ENCODE data around the gene RYR2. TPM values are rescaled to one million over a fixed set of nuclear protein-coding genes. Genes with fewer than 3 reads are reported as not detected.

The RYR2 gene
- total RNA-seq, 4 donors from 2014 or later = 0.53 to 1.2 (median 0.57) TPM

DNA sequence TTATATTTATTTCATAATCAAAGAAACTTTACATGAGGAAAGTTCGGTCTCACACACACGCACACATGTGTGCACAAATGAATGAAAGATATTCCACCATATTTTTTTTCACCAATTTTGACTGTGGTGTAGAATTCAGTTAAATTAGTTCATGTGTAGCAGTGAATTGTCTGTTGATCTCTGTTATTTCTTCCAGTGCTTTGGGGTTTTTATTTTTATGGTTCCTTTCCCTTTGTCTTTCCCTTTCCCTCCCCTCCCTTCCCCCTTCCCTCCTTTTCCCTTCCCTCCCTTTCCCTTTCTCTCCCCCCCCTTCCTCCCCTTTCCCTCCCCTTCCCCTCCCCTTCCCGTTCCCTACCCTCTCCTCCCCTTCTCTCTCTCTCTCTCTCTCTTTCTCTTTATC, 8.9 kb downstream of the RYR2 start:
- H3K4me1 ChIP-seq = no peaks in the 10 kb centered on the region
- no peaks in the 10 kb centered on the region for H3K36me3 ChIP-seq
- no peak overlapping the region for H3K4me3 ChIP-seq
- TF ChIP-seq POLR2AphosphoS5 (IDR thresholded peaks at IDR 0.05) = no peak
- no peak for TF ChIP-seq EP300 (IDR thresholded peaks at IDR 0.05)
- no peak for TF ChIP-seq POLR2A (IDR thresholded peaks at IDR 0.05)
- TF ChIP-seq, protein P1, sequence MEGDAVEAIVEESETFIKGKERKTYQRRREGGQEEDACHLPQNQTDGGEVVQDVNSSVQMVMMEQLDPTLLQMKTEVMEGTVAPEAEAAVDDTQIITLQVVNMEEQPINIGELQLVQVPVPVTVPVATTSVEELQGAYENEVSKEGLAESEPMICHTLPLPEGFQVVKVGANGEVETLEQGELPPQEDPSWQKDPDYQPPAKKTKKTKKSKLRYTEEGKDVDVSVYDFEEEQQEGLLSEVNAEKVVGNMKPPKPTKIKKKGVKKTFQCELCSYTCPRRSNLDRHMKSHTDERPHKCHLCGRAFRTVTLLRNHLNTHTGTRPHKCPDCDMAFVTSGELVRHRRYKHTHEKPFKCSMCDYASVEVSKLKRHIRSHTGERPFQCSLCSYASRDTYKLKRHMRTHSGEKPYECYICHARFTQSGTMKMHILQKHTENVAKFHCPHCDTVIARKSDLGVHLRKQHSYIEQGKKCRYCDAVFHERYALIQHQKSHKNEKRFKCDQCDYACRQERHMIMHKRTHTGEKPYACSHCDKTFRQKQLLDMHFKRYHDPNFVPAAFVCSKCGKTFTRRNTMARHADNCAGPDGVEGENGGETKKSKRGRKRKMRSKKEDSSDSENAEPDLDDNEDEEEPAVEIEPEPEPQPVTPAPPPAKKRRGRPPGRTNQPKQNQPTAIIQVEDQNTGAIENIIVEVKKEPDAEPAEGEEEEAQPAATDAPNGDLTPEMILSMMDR (IDR thresholded peaks at IDR 0.05) = no peak
- no peaks in the 10 kb centered on the region for H3K27me3 ChIP-seq
- no peak for DNase-seq (ENCODE audit: low spot score in 2 of 2)
- H3K9me3 ChIP-seq = no peaks in the 10 kb centered on the region
- WGBS = 86% methylated on average over 3 of the region's 3 CpGs
- no peak overlapping the region for H3K27ac ChIP-seq

DNA sequence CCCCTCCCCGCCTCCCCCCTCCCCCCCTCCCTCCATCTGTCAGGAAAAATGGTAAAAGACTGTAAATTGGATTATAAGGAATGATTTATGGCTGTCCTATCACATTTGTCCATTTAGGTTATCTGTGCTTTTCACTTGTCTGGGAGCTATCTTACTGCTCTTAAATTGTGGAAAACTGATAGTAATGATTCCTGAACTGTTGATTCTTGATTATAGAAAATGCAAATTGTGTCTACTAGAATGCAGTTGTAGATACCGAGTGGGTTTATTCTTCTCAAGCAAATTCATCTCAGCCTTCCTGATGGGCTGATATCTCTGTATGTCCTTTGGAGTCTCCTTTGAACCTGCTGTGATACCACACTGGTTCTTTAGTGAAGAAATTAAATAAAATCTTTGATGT, 12.3 kb downstream of the RYR2 start:
- DNase-seq (ENCODE audit: low spot score in 2 of 2) = no peak
- no peaks in the 10 kb centered on the region for H3K4me1 ChIP-seq
- H3K27me3 ChIP-seq = no peaks in the 10 kb centered on the region
- 52% methylated on average over 2 of the region's 2 CpGs for WGBS
- TF ChIP-seq POLR2A (IDR thresholded peaks at IDR 0.05) (no peak), EP300 (IDR thresholded peaks at IDR 0.05) (no peak), POLR2AphosphoS5 (IDR thresholded peaks at IDR 0.05) (no peak)
- TF ChIP-seq, protein P1 (IDR thresholded peaks at IDR 0.05) = no peak
- no peak overlapping the region for H3K27ac ChIP-seq
- H3K9me3 ChIP-seq = no peaks in the 10 kb centered on the region
- no peak overlapping the region for H3K4me3 ChIP-seq
- H3K36me3 ChIP-seq = no peaks in the 10 kb centered on the region

DNA sequence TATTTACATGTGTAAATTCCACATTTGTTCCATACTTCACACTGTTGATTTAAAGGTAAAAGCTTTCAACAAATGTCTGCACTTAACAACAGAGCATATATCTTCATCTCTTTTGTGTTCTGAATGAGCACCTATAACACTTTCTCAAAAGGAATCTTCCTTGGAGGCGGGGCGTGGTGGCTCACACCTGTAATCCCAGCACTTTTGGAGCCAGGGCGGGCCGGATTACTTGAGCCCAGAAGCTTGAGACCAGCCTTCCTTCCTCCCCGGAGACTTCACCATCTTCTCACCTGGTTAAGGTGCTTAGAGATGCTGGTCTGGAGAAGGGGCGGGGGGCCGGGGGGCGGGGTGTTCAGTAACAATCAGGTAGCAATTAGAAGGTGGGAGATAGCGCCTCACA, 16.5 kb downstream of the RYR2 start:
- TF ChIP-seq POLR2AphosphoS5 (IDR thresholded peaks at IDR 0.05) = no peak
- no peak for TF ChIP-seq POLR2A (IDR thresholded peaks at IDR 0.05)
- TF ChIP-seq EP300 (IDR thresholded peaks at IDR 0.05) = no peak
- TF ChIP-seq, protein P1 (IDR thresholded peaks at IDR 0.05) = no peak
- Histone ChIP-seq H3K4me3 (no peak overlapping the region), H3K27ac (no peak overlapping the region), H3K36me3 (no peaks in the 10 kb centered on the region), H3K4me1 (no peaks in the 10 kb centered on the region), H3K9me3 (no peaks in the 10 kb centered on the region), H3K27me3 (no peaks in the 10 kb centered on the region)
- 73% methylated on average over 9 of the region's 9 CpGs for WGBS
- DNase-seq (ENCODE audit: low spot score in 2 of 2) = no peak

DNA sequence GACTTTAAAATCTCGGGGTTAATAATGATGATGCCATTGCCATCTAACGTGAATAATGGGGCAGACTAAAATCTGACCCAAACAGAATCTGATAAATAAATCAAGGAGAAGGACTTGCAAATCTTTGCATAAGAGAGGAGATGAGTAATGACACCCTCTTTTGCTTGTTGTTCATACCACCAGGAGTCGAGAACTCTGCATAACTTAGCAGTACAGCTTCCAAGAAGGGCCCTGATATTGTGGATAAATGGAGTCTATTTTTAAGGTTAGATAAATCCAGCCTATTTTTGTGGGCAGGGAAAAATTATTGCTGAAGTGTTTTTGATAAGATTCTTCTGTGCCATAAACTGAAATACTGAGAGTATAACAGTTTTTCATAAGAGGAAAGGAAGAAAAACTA, 17.3 kb downstream of the RYR2 start:
- DNase-seq (ENCODE audit: low spot score in 2 of 2) = no peak
- no peaks in the 10 kb centered on the region for H3K27me3 ChIP-seq
- H3K27ac ChIP-seq = no peak overlapping the region
- TF ChIP-seq, protein P1 (IDR thresholded peaks at IDR 0.05) = no peak
- no peak for TF ChIP-seq POLR2A (IDR thresholded peaks at IDR 0.05)
- TF ChIP-seq EP300 (IDR thresholded peaks at IDR 0.05) = no peak
- TF ChIP-seq POLR2AphosphoS5 (IDR thresholded peaks at IDR 0.05) = no peak
- 70% methylated on average over 3 of the region's 3 CpGs for WGBS
- H3K36me3 ChIP-seq = no peaks in the 10 kb centered on the region
- H3K4me1 ChIP-seq = no peaks in the 10 kb centered on the region
- no peaks in the 10 kb centered on the region for H3K9me3 ChIP-seq
- no peak overlapping the region for H3K4me3 ChIP-seq

DNA sequence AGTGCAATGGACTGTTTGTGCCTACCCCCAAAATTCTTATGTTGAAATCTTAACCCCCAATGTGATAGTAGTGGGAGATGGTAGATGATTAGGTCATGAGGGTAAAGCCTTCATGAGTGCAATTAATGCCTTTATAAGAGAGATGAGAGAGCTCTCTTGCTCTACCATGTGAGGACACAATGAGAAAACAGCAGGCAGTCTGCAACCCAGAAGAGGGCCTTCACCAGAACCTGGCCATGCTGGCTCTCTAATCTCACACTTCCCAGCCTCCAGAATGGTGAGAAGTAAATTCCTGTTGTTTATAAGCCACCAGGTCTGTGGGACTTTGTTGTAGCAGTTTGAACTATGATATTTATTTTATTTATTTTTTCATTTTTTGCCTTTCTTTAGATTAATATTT, 21.0 kb downstream of the RYR2 start:
- no peaks in the 10 kb centered on the region for H3K36me3 ChIP-seq
- TF ChIP-seq POLR2AphosphoS5 (IDR thresholded peaks at IDR 0.05) = no peak
- H3K9me3 ChIP-seq = no peaks in the 10 kb centered on the region
- no peak overlapping the region for H3K4me3 ChIP-seq
- H3K27me3 ChIP-seq = no peaks in the 10 kb centered on the region
- H3K27ac ChIP-seq = no peak overlapping the region
- DNase-seq (ENCODE audit: low spot score in 2 of 2) = no peak
- H3K4me1 ChIP-seq = no peaks in the 10 kb centered on the region

DNA sequence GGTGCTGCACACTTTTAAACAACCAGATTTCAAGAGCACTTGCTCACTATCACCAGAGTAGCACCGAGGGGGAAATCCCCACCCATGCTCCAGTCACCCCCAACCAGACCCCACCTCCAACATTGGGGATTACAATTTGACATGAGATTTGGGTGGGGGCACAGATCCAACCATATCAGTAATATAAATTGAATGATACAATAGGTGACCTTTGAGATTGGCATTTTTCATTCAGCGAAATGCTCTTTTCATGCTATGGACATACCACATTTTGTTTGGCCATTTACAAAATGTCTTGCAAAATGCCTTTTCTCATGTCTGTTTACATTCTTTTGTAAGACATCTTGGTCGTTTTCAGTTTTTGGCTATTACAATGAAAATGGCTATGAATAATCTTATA, 23.9 kb downstream of the RYR2 start:
- TF ChIP-seq POLR2AphosphoS5 (IDR thresholded peaks at IDR 0.05) = no peak
- TF ChIP-seq POLR2A (IDR thresholded peaks at IDR 0.05) = no peak
- TF ChIP-seq, protein P1 (IDR thresholded peaks at IDR 0.05) = no peak
- Histone ChIP-seq H3K36me3 (no peaks in the 10 kb centered on the region), H3K4me3 (no peak overlapping the region), H3K27ac (no peak overlapping the region), H3K4me1 (no peaks in the 10 kb centered on the region), H3K9me3 (no peaks in the 10 kb centered on the region), H3K27me3 (no peaks in the 10 kb centered on the region)
- no peak for DNase-seq (ENCODE audit: low spot score in 2 of 2)
- 82% methylated on average over 3 of the region's 3 CpGs for WGBS

Data from suprapubic skin (tissue), 4 donors.